ENCODE measurements around the gene SLC12A6.
A peak's percentile ranks its signal among the peaks of the same experiment; 100 is the strongest.

The SLC12A6 gene

GRCh38 chr15:34242331-34242710, 95.3 kb downstream of the SLC12A6 start:
- Histone ChIP-seq H3K4me3 (replicated peaks; ENCODE audit: low read depth, low read length) (no peak overlapping the region), H3K27me3 (replicated peaks; ENCODE audit: control insufficient read depth, insufficient read depth, low read length) (no peaks in the 10 kb centered on the region), H3K36me3 (ENCODE audit: control insufficient read depth, insufficient read depth, low read length) (peaks cover 16% of the 10 kb centered on the region)
- TF ChIP-seq CTCF (IDR thresholded peaks at IDR 0.05; ENCODE audit: insufficient read depth, low read length, poor library complexity, severe bottlenecking): no peak
- DNase-seq (ENCODE audit: extremely low read depth, insufficient read length): no peak

- peak; percentile 8 for DNase-seq (ENCODE audit: extremely low read depth, insufficient read length)
- Histone ChIP-seq H3K4me3 (replicated peaks; ENCODE audit: low read depth, low read length) (no peak overlapping the region), H3K27me3 (replicated peaks; ENCODE audit: control insufficient read depth, insufficient read depth, low read length) (no peaks in the 10 kb centered on the region), H3K36me3 (ENCODE audit: control insufficient read depth, insufficient read depth, low read length) (peaks cover 18% of the 10 kb centered on the region)
- peak; percentile 73 for TF ChIP-seq CTCF (IDR thresholded peaks at IDR 0.05; ENCODE audit: insufficient read depth, low read length, poor library complexity, severe bottlenecking)
These were observed 95.9 kb downstream of the SLC12A6 start for GRCh38 chr15:34241376-34242330.

GRCh38 chr15:34240537-34240936, 97.0 kb downstream of the SLC12A6 start:
- Histone ChIP-seq H3K36me3 (ENCODE audit: control insufficient read depth, insufficient read depth, low read length) (peaks cover 23% of the 10 kb centered on the region), H3K27me3 (replicated peaks; ENCODE audit: control insufficient read depth, insufficient read depth, low read length) (no peaks in the 10 kb centered on the region), H3K4me3 (replicated peaks; ENCODE audit: low read depth, low read length) (no peak overlapping the region)
- no peak for DNase-seq (ENCODE audit: extremely low read depth, insufficient read length)
- TF ChIP-seq CTCF (IDR thresholded peaks at IDR 0.05; ENCODE audit: insufficient read depth, low read length, poor library complexity, severe bottlenecking): no peak

- no peak for DNase-seq (ENCODE audit: extremely low read depth, insufficient read length)
- no peak for TF ChIP-seq CTCF (IDR thresholded peaks at IDR 0.05; ENCODE audit: insufficient read depth, low read length, poor library complexity, severe bottlenecking)
- Histone ChIP-seq H3K4me3 (replicated peaks; ENCODE audit: low read depth, low read length) (no peak overlapping the region), H3K36me3 (ENCODE audit: control insufficient read depth, insufficient read depth, low read length) (peaks cover 23% of the 10 kb centered on the region), H3K27me3 (replicated peaks; ENCODE audit: control insufficient read depth, insufficient read depth, low read length) (no peaks in the 10 kb centered on the region)
These were observed 98.3 kb downstream of the SLC12A6 start for GRCh38 chr15:34239151-34239808.

GRCh38 chr15:34233614-34234013, 104.0 kb downstream of the SLC12A6 start:
- Histone ChIP-seq H3K27me3 (replicated peaks; ENCODE audit: control insufficient read depth, insufficient read depth, low read length) (no peaks in the 10 kb centered on the region), H3K36me3 (ENCODE audit: control insufficient read depth, insufficient read depth, low read length) (peaks cover 19% of the 10 kb centered on the region), H3K4me3 (replicated peaks; ENCODE audit: low read depth, low read length) (no peak overlapping the region)
- no peak for TF ChIP-seq CTCF (IDR thresholded peaks at IDR 0.05; ENCODE audit: insufficient read depth, low read length, poor library complexity, severe bottlenecking)
- no peak for DNase-seq (ENCODE audit: extremely low read depth, insufficient read length)
